ENCODE results near the gene APMAP. TPM values are rescaled to one million over a fixed set of nuclear protein-coding genes. Genes with fewer than 3 reads are reported as not detected.
A peak's percentile ranks its signal among the peaks of the same experiment; 100 is the strongest.

APMAP gene
- total RNA-seq, 4 donors from 2014 or later: 45.3 to 83.1 (median 54.1) TPM

DNA sequence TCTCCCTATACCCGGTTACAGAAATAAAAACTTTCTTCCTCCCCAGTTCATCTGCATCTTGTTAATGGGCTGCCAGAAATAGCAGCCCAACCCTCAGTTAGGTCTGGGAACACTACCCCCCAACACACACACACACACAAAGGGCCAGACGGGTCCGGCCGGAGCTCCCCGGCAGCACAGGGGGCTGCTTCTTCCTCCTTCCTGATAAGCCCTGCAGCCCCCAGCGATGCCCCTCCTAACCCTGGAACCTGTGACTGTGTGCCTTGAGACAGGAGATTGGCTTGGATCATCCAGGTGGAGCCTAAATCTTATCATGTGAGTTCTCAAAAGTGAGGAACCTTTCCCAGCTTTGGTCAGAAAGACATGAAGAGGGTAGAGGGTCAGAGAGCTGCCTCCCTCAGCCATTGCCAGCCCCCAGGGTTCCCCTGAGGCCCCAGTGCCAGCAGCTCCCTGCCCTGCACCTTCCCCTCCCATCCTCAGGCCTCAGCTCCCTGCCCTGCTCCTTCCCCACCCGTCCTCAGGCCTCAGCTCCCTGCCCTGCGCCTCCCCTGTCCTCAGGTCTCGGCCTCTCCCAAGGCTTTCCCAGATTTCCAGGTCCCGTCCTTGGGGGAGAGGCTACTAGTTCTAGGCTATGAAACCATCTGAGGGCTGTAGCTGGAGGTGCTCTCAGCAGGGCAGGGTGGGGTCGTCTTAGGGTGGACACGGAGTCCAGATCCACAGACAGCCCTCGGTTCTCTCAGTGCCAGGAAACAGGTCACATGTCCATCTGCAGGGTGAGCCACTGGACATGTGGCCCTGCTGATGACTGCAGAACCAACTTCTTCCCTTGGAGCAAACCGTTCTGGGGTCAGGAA lies 77.9 kb downstream of the APMAP start:
- 73 to 76% methylated on average over 14 of the region's 14 CpGs for WGBS, 2 donors
- Histone ChIP-seq H3K27ac (no peak overlapping the region), H3K4me3 (no peak overlapping the region), H3K9me3 (peaks cover 0 to 5% (median 0%) of the 10 kb centered on the region in 4 donors), H3K36me3 (no peaks in the 10 kb centered on the region), H3K4me1 (peaks cover 0 to 11% (median 7%) of the 10 kb centered on the region in 4 donors), H3K27me3 (no peaks in the 10 kb centered on the region)
- TF ChIP-seq POLR2A (IDR thresholded peaks at IDR 0.05): no peak
- TF ChIP-seq, protein P1, sequence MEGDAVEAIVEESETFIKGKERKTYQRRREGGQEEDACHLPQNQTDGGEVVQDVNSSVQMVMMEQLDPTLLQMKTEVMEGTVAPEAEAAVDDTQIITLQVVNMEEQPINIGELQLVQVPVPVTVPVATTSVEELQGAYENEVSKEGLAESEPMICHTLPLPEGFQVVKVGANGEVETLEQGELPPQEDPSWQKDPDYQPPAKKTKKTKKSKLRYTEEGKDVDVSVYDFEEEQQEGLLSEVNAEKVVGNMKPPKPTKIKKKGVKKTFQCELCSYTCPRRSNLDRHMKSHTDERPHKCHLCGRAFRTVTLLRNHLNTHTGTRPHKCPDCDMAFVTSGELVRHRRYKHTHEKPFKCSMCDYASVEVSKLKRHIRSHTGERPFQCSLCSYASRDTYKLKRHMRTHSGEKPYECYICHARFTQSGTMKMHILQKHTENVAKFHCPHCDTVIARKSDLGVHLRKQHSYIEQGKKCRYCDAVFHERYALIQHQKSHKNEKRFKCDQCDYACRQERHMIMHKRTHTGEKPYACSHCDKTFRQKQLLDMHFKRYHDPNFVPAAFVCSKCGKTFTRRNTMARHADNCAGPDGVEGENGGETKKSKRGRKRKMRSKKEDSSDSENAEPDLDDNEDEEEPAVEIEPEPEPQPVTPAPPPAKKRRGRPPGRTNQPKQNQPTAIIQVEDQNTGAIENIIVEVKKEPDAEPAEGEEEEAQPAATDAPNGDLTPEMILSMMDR (IDR thresholded peaks at IDR 0.05): no peak
- no peak for TF ChIP-seq EP300 (IDR thresholded peaks at IDR 0.05)
- DNase-seq (ENCODE audit: low spot score in 2 of 2): no peak

DNA sequence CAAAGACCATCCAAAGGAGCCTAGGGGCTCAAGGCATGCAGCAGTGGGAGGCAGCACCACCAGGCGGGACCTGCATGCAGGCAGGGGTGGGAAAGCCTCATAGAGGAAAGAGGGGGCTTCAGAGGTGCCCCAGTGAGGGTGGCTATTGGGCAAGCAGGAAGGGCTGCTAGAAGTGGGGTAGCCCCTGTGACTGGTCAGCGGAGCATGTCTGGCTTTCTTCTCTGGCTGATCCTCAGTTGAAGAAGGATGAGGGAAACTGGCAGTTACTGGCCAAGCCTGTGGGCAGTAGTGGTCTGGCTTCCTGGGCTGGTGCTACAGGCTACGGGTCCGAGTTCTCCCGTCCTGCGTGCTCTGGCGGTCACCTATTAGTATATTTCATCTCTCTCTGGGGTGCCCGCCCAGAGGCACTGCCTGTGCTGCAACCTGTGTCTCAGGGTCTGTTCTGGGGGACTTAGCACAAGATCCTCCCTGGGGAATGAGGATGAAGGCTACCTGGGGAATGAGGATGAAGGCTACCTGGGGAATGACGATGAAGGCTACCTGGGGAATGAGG lies 79.4 kb downstream of the APMAP start:
- no peaks in the 10 kb centered on the region for H3K27me3 ChIP-seq
- TF ChIP-seq POLR2A (IDR thresholded peaks at IDR 0.05) (no peak), EP300 (IDR thresholded peaks at IDR 0.05) (no peak)
- TF ChIP-seq, protein P1 (IDR thresholded peaks at IDR 0.05): no peak
- 88 to 97% methylated on average over 8 to 9 of the region's 9 CpGs for WGBS, 2 donors
- no peak overlapping the region for H3K4me3 ChIP-seq
- H3K9me3 ChIP-seq: peaks cover 0 to 19% (median 0%) of the 10 kb centered on the region in 4 donors
- no peak overlapping the region for H3K27ac ChIP-seq
- no peaks in the 10 kb centered on the region for H3K36me3 ChIP-seq
- DNase-seq (ENCODE audit: low spot score in 2 of 2): peak in 1 of 2 donors; percentile 1
- H3K4me1 ChIP-seq: peaks cover 0 to 3% (median 1%) of the 10 kb centered on the region in 4 donors

Small RNAs within 50 kb of the gene (small RNA-seq; reads per million reads assigned to genes)
- not detected for gene RNU6-1257P

Other genes starting within 250 kb of the APMAP start
- gene CST7, start 43.5 kb downstream of the APMAP start, total RNA-seq: 1 to 10 TPM in 1 of 4 donors, under 1 TPM in 1, not detected in 2; 0.84 to 6.1 TPM
- gene ACSS1, start 65.4 kb upstream of the APMAP start, total RNA-seq: 10 to 100 TPM; 38.5 to 55.5 (median 42.2) TPM
- not detected for gene VSX1, start 89.4 kb upstream of the APMAP start, total RNA-seq
- 100 to 1,000 TPM in 1 of 4 donors, 10 to 100 TPM in 3; 62.2 to 114 (median 67.0) TPM for gene ENTPD6, start 203.0 kb upstream of the APMAP start, total RNA-seq

Measured in tibial nerve (tissue), 4 donors.